Measurements from ENCODE around the gene SSRP1.
"Not testable (repeated sequence)": the region's sequence is repeated elsewhere in the genome, so short reads cannot be mapped to it uniquely, and the experiment has no call there.

Gene SSRP1

DNA sequence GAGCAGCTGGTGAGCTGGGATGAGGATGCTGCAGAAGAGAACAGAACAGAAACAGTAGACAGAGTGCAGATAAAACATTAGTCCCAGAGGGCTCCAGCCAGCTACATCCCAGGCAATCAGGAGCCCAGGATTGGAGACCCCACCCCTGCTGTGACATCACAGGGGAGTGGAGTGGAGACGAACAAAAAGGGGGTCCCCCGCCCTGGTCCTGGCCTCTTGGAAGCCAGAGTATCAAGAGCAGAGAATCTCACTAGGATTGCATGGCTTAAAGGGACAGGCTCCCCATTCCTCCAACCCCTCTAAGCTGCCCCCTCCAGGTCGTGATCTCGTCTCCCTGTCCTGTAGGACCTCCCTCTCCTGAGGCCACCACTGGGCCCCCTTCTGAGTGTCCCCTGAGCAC, 2.5 kb upstream of the SSRP1 start, which contains the start of gene P2RX3:
Gene P2RX3 (plus strand): TSS at position 211 of the 400 bp plus-strand sequence. CDS start 199 bp downstream, outside the sequence.
- H2AFZ ChIP-seq (ENCODE audit: low read depth, low read length) = no peak within 1 kb of the TSS
- H3K4me1 ChIP-seq (ENCODE audit: insufficient read depth, low read length) = peaks cover 29% of the 10 kb centered on the region
- DNase-seq = no peak
- H3K9me3 ChIP-seq (ENCODE audit: insufficient read depth, low read length, severe bottlenecking) = no peaks in the 10 kb centered on the region
- TF ChIP-seq EZH2 (IDR thresholded peaks at IDR 0.05; ENCODE audit: borderline replicate concordance, low read depth, low read length, severe bottlenecking) = no peak
- TF ChIP-seq, protein P1, sequence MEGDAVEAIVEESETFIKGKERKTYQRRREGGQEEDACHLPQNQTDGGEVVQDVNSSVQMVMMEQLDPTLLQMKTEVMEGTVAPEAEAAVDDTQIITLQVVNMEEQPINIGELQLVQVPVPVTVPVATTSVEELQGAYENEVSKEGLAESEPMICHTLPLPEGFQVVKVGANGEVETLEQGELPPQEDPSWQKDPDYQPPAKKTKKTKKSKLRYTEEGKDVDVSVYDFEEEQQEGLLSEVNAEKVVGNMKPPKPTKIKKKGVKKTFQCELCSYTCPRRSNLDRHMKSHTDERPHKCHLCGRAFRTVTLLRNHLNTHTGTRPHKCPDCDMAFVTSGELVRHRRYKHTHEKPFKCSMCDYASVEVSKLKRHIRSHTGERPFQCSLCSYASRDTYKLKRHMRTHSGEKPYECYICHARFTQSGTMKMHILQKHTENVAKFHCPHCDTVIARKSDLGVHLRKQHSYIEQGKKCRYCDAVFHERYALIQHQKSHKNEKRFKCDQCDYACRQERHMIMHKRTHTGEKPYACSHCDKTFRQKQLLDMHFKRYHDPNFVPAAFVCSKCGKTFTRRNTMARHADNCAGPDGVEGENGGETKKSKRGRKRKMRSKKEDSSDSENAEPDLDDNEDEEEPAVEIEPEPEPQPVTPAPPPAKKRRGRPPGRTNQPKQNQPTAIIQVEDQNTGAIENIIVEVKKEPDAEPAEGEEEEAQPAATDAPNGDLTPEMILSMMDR (IDR thresholded peaks at IDR 0.05; ENCODE audit: borderline replicate concordance, extremely low read depth, low read length, poor library complexity, severe bottlenecking) = no peak
- no peak within 1 kb of the TSS for H3K4me2 ChIP-seq (ENCODE audit: insufficient read depth, low read length)
- H3K36me3 ChIP-seq (ENCODE audit: insufficient read depth, low read length) = peaks cover 15% of the 10 kb centered on the region
- H3K27ac ChIP-seq (ENCODE audit: low read length) = no peak within 1 kb of the TSS
- peaks cover 6% of the 10 kb centered on the region for H3K27me3 ChIP-seq (ENCODE audit: insufficient read depth, low read length, poor library complexity)
- H3K9ac ChIP-seq (ENCODE audit: low read depth, low read length) = no peak within 1 kb of the TSS
- H3K79me2 ChIP-seq (ENCODE audit: insufficient read depth, low read length) = peaks cover 36% of the 10 kb centered on the region
- ATAC-seq (ENCODE audit: insufficient read depth, low read depth) = no peak
- no peak within 1 kb of the TSS for H3K4me3 ChIP-seq (ENCODE audit: low read depth in 1 of 2, low read length in 2 of 2)
- H4K20me1 ChIP-seq (ENCODE audit: insufficient read depth, low read length) = no peaks in the 10 kb centered on the region

- H3K4me3 ChIP-seq (ENCODE audit: low read depth in 1 of 2, low read length in 2 of 2) = peak overlapping the region in 1 of 2 experiments; percentile 69; a peak in 2 of 4 replicates
- peaks cover 49% of the 10 kb centered on the region for H3K79me2 ChIP-seq (ENCODE audit: insufficient read depth, low read length)
- peak overlapping the region; percentile 66 for H3K9ac ChIP-seq (ENCODE audit: low read depth, low read length)
- peak overlapping the region; percentile 81 for H2AFZ ChIP-seq (ENCODE audit: low read depth, low read length)
- not testable (repeated sequence) for ATAC-seq (ENCODE audit: insufficient read depth, low read depth); DNase-seq; H3K27me3 ChIP-seq (ENCODE audit: insufficient read depth, low read length, poor library complexity); H3K9me3 ChIP-seq (ENCODE audit: insufficient read depth, low read length, severe bottlenecking)
- peak overlapping the region; percentile 82 for H3K27ac ChIP-seq (ENCODE audit: low read length)
- peaks cover 28% of the 10 kb centered on the region for H3K36me3 ChIP-seq (ENCODE audit: insufficient read depth, low read length)
- peaks cover 42% of the 10 kb centered on the region for H3K4me1 ChIP-seq (ENCODE audit: insufficient read depth, low read length)
- H3K4me2 ChIP-seq (ENCODE audit: insufficient read depth, low read length) = peak overlapping the region; percentile 83
- H4K20me1 ChIP-seq (ENCODE audit: insufficient read depth, low read length) = peaks cover 10% of the 10 kb centered on the region; the same call in 1 of the 2 replicates
These were observed 1.2 kb upstream of the SSRP1 start for GRCh38 chr11:57336856-57337255.

DNA sequence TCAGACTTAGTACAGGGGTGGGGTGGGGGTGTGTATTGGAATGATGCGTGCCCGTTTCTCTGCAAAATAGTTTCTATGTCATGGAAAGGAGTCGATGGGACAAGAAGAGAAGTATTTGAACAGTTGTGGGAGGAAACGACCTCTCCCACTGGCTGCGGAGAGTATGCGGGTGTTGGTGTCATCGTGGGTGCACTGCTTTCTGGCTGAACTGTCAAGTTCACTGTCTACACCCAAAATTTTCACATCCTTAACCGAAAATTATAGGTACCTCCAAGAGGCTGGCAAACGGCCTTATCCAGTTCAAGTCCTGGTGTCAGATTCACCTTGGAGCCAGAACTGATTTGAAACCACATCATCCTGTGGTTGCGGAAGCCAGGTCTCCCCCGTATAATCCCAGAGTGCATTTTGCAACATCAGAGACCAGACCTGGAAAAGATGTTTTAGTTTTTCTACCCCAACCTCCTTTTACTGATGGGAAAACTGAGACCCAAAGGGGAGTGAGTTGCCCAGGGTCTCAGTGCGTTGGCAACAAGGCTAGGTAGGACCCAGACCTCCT, 497 bp upstream of the SSRP1 start:
- Histone ChIP-seq H3K9ac (ENCODE audit: low read depth, low read length) (peak overlapping the region; percentile 66), H2AFZ (ENCODE audit: low read depth, low read length) (peak overlapping the region; percentile 81), H3K27ac (ENCODE audit: low read length) (peak overlapping the region; percentile 82), H3K4me2 (ENCODE audit: insufficient read depth, low read length) (peak overlapping the region; percentile 83), H3K27me3 (ENCODE audit: insufficient read depth, low read length, poor library complexity) (peaks cover 5% of the 10 kb centered on the region), H3K79me2 (ENCODE audit: insufficient read depth, low read length) (peaks cover 53% of the 10 kb centered on the region), H4K20me1 (ENCODE audit: insufficient read depth, low read length) (peaks cover 13% of the 10 kb centered on the region; the same call in 1 of the 2 replicates), H3K4me3 (ENCODE audit: low read depth in 1 of 2, low read length in 2 of 2) (peak overlapping the region; percentile 46 to 69; a peak in 3 of 4 replicates), H3K9me3 (ENCODE audit: insufficient read depth, low read length, severe bottlenecking) (no peaks in the 10 kb centered on the region), H3K36me3 (ENCODE audit: insufficient read depth, low read length) (peaks cover 34% of the 10 kb centered on the region), H3K4me1 (ENCODE audit: insufficient read depth, low read length) (peaks cover 43% of the 10 kb centered on the region)
- TF ChIP-seq EZH2 (IDR thresholded peaks at IDR 0.05; ENCODE audit: borderline replicate concordance, low read depth, low read length, severe bottlenecking) = no peak
- TF ChIP-seq, protein P1 (IDR thresholded peaks at IDR 0.05; ENCODE audit: borderline replicate concordance, extremely low read depth, low read length, poor library complexity, severe bottlenecking) = no peak
- peak; percentile 5 for ATAC-seq (ENCODE audit: insufficient read depth, low read depth)
- DNase-seq = no peak

DNA sequence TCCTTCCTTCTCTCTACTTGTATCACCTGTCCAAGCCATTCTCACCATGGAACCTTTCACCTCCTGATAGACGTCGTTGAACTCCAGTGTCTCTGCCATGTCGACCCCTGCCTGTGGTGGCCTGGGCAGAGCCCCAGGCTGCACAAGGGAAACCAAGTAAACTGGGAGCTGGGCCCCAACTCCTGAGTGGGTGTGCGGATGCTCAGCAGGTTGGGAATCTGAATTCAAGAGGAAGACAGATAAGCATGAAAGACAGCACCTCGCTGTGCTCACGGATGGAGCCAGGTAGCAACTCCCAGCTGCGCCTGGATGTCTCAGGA, 709 bp downstream of the SSRP1 start:
- ATAC-seq (ENCODE audit: insufficient read depth, low read depth) = peak; percentile 1; the same call in 1 of the 3 replicates
- no peaks in the 10 kb centered on the region for H3K9me3 ChIP-seq (ENCODE audit: insufficient read depth, low read length, severe bottlenecking)
- H3K4me1 ChIP-seq (ENCODE audit: insufficient read depth, low read length) = peaks cover 43% of the 10 kb centered on the region
- TF ChIP-seq, protein P1 (IDR thresholded peaks at IDR 0.05; ENCODE audit: borderline replicate concordance, extremely low read depth, low read length, poor library complexity, severe bottlenecking) = no peak
- no peak for TF ChIP-seq EZH2 (IDR thresholded peaks at IDR 0.05; ENCODE audit: borderline replicate concordance, low read depth, low read length, severe bottlenecking)
- peaks cover 53% of the 10 kb centered on the region for H3K79me2 ChIP-seq (ENCODE audit: insufficient read depth, low read length)
- H3K27ac ChIP-seq (ENCODE audit: low read length) = peak overlapping the region; percentile 87
- peaks cover 46% of the 10 kb centered on the region for H3K36me3 ChIP-seq (ENCODE audit: insufficient read depth, low read length)
- peak overlapping the region; percentile 46 to 69 for H3K4me3 ChIP-seq (ENCODE audit: low read depth in 1 of 2, low read length in 2 of 2)
- H4K20me1 ChIP-seq (ENCODE audit: insufficient read depth, low read length) = peaks cover 13% of the 10 kb centered on the region; the same call in 1 of the 2 replicates
- H3K27me3 ChIP-seq (ENCODE audit: insufficient read depth, low read length, poor library complexity) = no peaks in the 10 kb centered on the region
- H2AFZ ChIP-seq (ENCODE audit: low read depth, low read length) = peak overlapping the region; percentile 70
- peak overlapping the region; percentile 66 for H3K9ac ChIP-seq (ENCODE audit: low read depth, low read length)
- no peak for DNase-seq
- peak overlapping the region; percentile 83 for H3K4me2 ChIP-seq (ENCODE audit: insufficient read depth, low read length)
